ENCODE measurements around the gene RAPH1.

GRCh38 chr2:203510941-203511305 is 24.2 kb downstream of the RAPH1 start:
- TF ChIP-seq CTCF (conservative IDR thresholded peaks at IDR 0.05; ENCODE audit: low read depth in 2 of 2) (no peak), ETS1 (IDR thresholded peaks at IDR 0.05) (no peak), CREB1 (CRISPR knock-in tag; IDR thresholded peaks at IDR 0.05; ENCODE audit: low read depth) (no peak), EZH2phosphoT487 (IDR thresholded peaks at IDR 0.05; ENCODE audit: unreplicated experiment) (no peak), POLR2AphosphoS5 (IDR thresholded peaks at IDR 0.05; ENCODE audit: low read depth) (no peak), EZH2 (IDR thresholded peaks at IDR 0.05; ENCODE audit: low read depth, unreplicated experiment) (no peak), REST (IDR thresholded peaks at IDR 0.05; ENCODE audit: unreplicated experiment) (no peak), JUNB (IDR thresholded peaks at IDR 0.05; ENCODE audit: unreplicated experiment) (no peak), STAT1 (IDR thresholded peaks at IDR 0.05; ENCODE audit: unreplicated experiment) (no peak), NANOG (IDR thresholded peaks at IDR 0.05; ENCODE audit: borderline replicate concordance) (no peak), ZNF462 (CRISPR knock-in tag; IDR thresholded peaks at IDR 0.05) (no peak), ZNF331 (CRISPR knock-in tag; IDR thresholded peaks at IDR 0.05; ENCODE audit: low read depth) (no peak)

Measured in GM23338 (cell line).